HFFc6 (cell line): ENCODE measurements around the gene TEPSIN. TPM values are rescaled to one million over a fixed set of nuclear protein-coding genes. Genes with fewer than 3 reads are reported as not detected.

ENCODE experiments used
- DNase-seq: peaks from one replicate; pipeline ENCODE4 v3.0.0-alpha.2; 2018
- H3K27ac Mint-ChIP-seq: 2 replicates; pipeline ENCODE4 v1.8.0; 2020; ENCODE audit warnings: mild to moderate bottlenecking, mixed read lengths
- H3K27me3 Mint-ChIP-seq: 2 replicates; pipeline ENCODE4 v1.8.0; 2021; ENCODE audit warnings: mild to moderate bottlenecking, moderate library complexity, mixed read lengths; ENCODE audit not compliant: insufficient read depth
- H3K36me3 Mint-ChIP-seq: 2 replicates; pipeline ENCODE4 v1.8.0; 2021; ENCODE audit warnings: low read depth, mixed read lengths
- H3K4me1 Mint-ChIP-seq: 2 replicates; pipeline ENCODE4 v1.8.0; 2020; ENCODE audit warnings: low read depth, mixed read lengths
- H3K4me3 Mint-ChIP-seq: 2 replicates; pipeline ENCODE4 v1.8.0; 2020; ENCODE audit warnings: mild to moderate bottlenecking, moderate library complexity, mixed read lengths
- H3K9me3 Mint-ChIP-seq: 2 replicates; pipeline ENCODE4 v1.8.0; 2020; ENCODE audit warnings: mild to moderate bottlenecking, mixed read lengths
- CTCF ChIP-seq: fragments of 200-600 bp; sonication (generic); IDR thresholded peaks from 2 replicates; pipeline ENCODE4 v1.5.0; 2021; ENCODE audit warnings: antibody characterized with exemption, mild to moderate bottlenecking
- total RNA-seq, 6 experiments: library from RNA; stranded (reverse); fragmentation: NEBNext Ultra II Directional; extraction: Animal tissue kit (Norgen Biotek cat#: 25700); gene quantifications; 2 replicates in 1 of 6; 3 replicates in 5 of 6; pipeline ENCODE4 v1.2.3, GENCODE V29; 2021

TEPSIN gene
- total RNA-seq, 6 experiments from 2014 or later: 16.2 to 22.5 (median 19.0) TPM

- no peaks in the 10 kb centered on the region for H3K36me3 Mint-ChIP-seq
These were observed 48.3 kb downstream of the TEPSIN start for GRCh38 chr17:81190591-81190990.

GRCh38 chr17:81189670-81190530, 49.0 kb downstream of the TEPSIN start:
- Mint-ChIP-seq H3K4me1 (no peaks in the 10 kb centered on the region), H3K9me3 (no peaks in the 10 kb centered on the region), H3K27ac (no peak overlapping the region), H3K27me3 (peaks cover 2% of the 10 kb centered on the region; the same call in 1 of the 2 replicates), H3K36me3 (no peaks in the 10 kb centered on the region), H3K4me3 (no peak overlapping the region)
- no peak for TF ChIP-seq CTCF
- no peak for DNase-seq

More at GRCh38 chr17:81190591-81190990, 48.3 kb downstream of the TEPSIN start:
- no peaks in the 10 kb centered on the region for H3K9me3 Mint-ChIP-seq
- DNase-seq: no peak
- H3K27me3 Mint-ChIP-seq: peaks cover under 1% of the 10 kb centered on the region; the same call in 1 of the 2 replicates
- H3K4me1 Mint-ChIP-seq: no peaks in the 10 kb centered on the region
- H3K27ac Mint-ChIP-seq: no peak overlapping the region
- TF ChIP-seq CTCF: no peak
- H3K4me3 Mint-ChIP-seq: no peak overlapping the region

- no peaks in the 10 kb centered on the region for H3K4me1 Mint-ChIP-seq
- peaks cover 2% of the 10 kb centered on the region for H3K27me3 Mint-ChIP-seq
- DNase-seq: no peak
- no peak overlapping the region for H3K4me3 Mint-ChIP-seq
- no peaks in the 10 kb centered on the region for H3K36me3 Mint-ChIP-seq
- no peak for TF ChIP-seq CTCF
- H3K27ac Mint-ChIP-seq: no peak overlapping the region
- no peaks in the 10 kb centered on the region for H3K9me3 Mint-ChIP-seq
These were observed 49.8 kb downstream of the TEPSIN start for GRCh38 chr17:81189016-81189415.

- Mint-ChIP-seq H3K4me1 (no peaks in the 10 kb centered on the region), H3K36me3 (no peaks in the 10 kb centered on the region), H3K27ac (no peak overlapping the region), H3K4me3 (no peak overlapping the region), H3K9me3 (no peaks in the 10 kb centered on the region), H3K27me3 (peaks cover 2% of the 10 kb centered on the region)
- DNase-seq: no peak
- no peak for TF ChIP-seq CTCF
These were observed 50.4 kb downstream of the TEPSIN start for GRCh38 chr17:81188491-81188840.

- no peaks in the 10 kb centered on the region for H3K9me3 Mint-ChIP-seq
- DNase-seq: no peak
These were observed 51.0 kb downstream of the TEPSIN start for GRCh38 chr17:81187586-81188490.

More at GRCh38 chr17:81187586-81188490, 51.0 kb downstream of the TEPSIN start:
- Mint-ChIP-seq H3K4me1 (no peaks in the 10 kb centered on the region), H3K4me3 (no peak overlapping the region), H3K36me3 (no peaks in the 10 kb centered on the region), H3K27ac (no peak overlapping the region), H3K27me3 (peaks cover 2% of the 10 kb centered on the region)
- no peak for TF ChIP-seq CTCF
